NT2/D1 (cell line): Measurements from ENCODE around the gene C1orf116.

Experiments
- SUZ12 ChIP-seq: IDR thresholded peaks from 2 replicates; pipeline ENCODE4 v1.6.1; 2011; ENCODE audit not compliant: insufficient read length, insufficient read depth; ENCODE audit errors: extremely low read depth
- ZNF274 ChIP-seq: IDR thresholded peaks from 2 replicates; pipeline ENCODE4 v1.6.1; 2011; ENCODE audit warnings: mild to moderate bottlenecking, low read depth, low read length

DNA sequence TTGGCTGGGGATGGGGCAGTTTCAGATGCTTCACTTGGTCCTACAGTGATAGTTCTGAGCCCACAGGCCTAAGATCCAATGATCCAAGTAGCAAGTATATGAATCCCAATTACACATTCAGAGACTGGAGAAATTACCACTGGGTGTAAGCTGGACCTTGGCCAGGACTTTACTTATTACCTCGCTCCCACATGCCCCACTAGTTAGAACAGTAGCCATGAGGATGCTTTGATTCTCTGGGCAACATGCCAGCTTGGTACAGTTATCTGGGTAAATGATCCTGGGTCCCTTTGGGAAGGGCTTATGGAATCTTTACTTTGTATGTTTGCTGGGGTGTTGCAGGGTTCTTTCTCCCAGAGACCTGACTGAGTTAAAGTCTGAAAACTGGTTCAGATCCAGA, 57.2 kb downstream of the C1orf116 start:
- TF ChIP-seq SUZ12 = no peak
- TF ChIP-seq ZNF274 = no peak
